GM10248 (cell line): Measurements from ENCODE around the gene MYO15A.

Experiments used
- CTCF ChIA-PET: fragments of 300-600 bp; sonication (Branson Sonifier 250); formaldehyde crosslinking; extraction: SDS; loops from one replicate; lab custom pipeline; 2021; ENCODE audit warnings: antibody characterized with exemption; lab: Yijun Ruan, JAX
- POLR2A ChIA-PET: fragments of 350-650 bp; sonication (Branson Sonifier 250); formaldehyde crosslinking; extraction: SDS; loops from one replicate; lab custom pipeline; 2020; ENCODE audit warnings: antibody characterized with exemption; lab: Yijun Ruan, JAX
- DNase-seq: peaks from one replicate; pipeline ENCODE4 v3.0.0; 2012; ENCODE audit errors: extremely low spot score
- TF ChIP-seq, protein P1 (sequence below): IDR thresholded peaks from 2 replicates; pipeline ENCODE4 v1.5.1; 2012; ENCODE audit warnings: mild to moderate bottlenecking, low read depth; ENCODE audit errors: extremely low read depth, missing control alignments, control extremely low read depth

MYO15A gene

DNA sequence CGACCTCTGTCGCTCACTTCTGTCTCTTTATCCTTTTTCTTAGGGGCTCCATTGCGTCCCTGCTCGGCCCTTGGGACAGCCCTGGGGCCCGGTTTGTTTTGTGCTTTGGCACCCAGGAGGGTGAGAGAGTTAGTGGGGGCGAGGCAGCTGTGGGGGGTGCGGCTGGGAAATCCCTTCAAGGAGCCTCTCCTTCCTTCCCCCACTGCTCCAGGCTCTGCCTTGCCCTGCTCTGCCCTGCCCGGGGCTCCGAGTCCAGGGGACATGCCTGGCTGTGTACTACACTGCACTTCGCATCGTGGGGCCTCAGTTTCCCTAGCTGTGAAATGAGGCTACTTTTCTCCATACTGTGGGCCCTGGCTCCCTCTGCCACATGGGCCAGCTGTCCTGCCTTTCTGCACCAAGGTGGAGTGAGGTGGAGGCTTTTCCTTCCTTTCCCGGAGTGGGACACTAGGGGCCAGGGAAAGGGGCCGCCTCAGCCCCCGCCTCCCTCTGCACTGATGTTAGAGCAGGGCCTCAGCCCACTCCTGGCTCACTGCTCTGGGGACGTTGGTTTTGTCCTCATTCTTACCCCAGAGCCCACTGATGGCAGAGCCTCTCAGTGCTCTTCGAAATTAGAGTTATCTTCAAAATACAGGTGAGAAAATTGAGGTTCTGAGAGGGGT, 117.9 kb downstream of the MYO15A start:
- DNase-seq = no peak
- TF ChIP-seq, protein P1, sequence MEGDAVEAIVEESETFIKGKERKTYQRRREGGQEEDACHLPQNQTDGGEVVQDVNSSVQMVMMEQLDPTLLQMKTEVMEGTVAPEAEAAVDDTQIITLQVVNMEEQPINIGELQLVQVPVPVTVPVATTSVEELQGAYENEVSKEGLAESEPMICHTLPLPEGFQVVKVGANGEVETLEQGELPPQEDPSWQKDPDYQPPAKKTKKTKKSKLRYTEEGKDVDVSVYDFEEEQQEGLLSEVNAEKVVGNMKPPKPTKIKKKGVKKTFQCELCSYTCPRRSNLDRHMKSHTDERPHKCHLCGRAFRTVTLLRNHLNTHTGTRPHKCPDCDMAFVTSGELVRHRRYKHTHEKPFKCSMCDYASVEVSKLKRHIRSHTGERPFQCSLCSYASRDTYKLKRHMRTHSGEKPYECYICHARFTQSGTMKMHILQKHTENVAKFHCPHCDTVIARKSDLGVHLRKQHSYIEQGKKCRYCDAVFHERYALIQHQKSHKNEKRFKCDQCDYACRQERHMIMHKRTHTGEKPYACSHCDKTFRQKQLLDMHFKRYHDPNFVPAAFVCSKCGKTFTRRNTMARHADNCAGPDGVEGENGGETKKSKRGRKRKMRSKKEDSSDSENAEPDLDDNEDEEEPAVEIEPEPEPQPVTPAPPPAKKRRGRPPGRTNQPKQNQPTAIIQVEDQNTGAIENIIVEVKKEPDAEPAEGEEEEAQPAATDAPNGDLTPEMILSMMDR = no peak
- ChIA-PET CTCF (interaction anchor here (1.3 to 1.6 kb wide), 2 partner anchors 21 to 23 kb away, joined by 3 to 4 read pairs; no protein-coding TSS in a partner anchor), POLR2A (no interaction called here)

DNA sequence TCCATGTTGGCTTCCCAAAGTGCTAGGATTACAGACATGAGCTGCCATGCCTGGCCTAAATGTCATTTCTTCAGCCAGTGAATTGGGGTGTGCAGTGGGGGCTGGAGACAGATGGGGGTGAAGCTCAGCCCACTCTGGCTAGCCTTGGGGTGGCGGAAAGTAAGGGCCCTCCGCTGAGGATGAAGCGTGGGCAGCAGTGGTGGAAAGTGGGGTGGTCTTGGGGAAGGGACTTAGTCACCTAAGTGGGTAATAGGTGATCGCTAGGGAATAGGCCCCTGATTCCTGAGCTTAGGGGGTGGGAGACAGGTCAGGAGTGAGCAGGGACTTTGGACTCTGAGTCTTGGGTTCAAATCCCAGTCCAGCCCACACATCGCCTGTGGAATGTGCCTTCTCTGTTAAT, 119.1 kb downstream of the MYO15A start:
- ChIA-PET CTCF (interaction anchor here (0.9 to 1.6 kb wide), 3 partner anchors 20 to 22 kb away, joined by 3 to 4 read pairs (median 3); no protein-coding TSS in a partner anchor), POLR2A (no interaction called here)
- TF ChIP-seq, protein P1 = no peak
- DNase-seq = no peak

- TF ChIP-seq, protein P1 = no peak
- DNase-seq = no peak
- CTCF ChIA-PET = interaction anchor here (1.0 kb wide), 1 partner anchor 9 kb away, joined by 4 read pairs; no protein-coding TSS in a partner anchor
- POLR2A ChIA-PET = no interaction called here
Observed at GRCh38 chr17:18228176-18228682, 119.7 kb downstream of the MYO15A start.

GRCh38 chr17:18229254-18229653, 120.7 kb downstream of the MYO15A start:
- ChIA-PET POLR2A (interaction anchor here (0.6 kb wide), 1 partner anchor 28 kb away, joined by 3 read pairs; no protein-coding TSS in a partner anchor), CTCF (interaction anchor here (0.9 to 1.0 kb wide), 2 partner anchors 10 to 12 kb away, joined by 4 read pairs; no protein-coding TSS in a partner anchor)
- TF ChIP-seq, protein P1 = no peak
- no peak for DNase-seq
